OCI-LY7 (cell line): ENCODE results near the gene ABCF3. TPM values are rescaled to one million over a fixed set of nuclear protein-coding genes. Genes with fewer than 3 reads are reported as not detected.

Experiments
- BruUV-seq: library from RNA; stranded (reverse); fragments of 400-500 nt; replicated peaks from 2 replicates; lab custom pipeline; 2021; lab: Mats Ljungman, UMichigan
- CTCF ChIA-PET: fragments of 300-600 bp; sonication (Branson Sonifier 250); formaldehyde crosslinking; loops from one replicate; lab custom pipeline; 2022; ENCODE audit warnings: antibody characterized with exemption; ENCODE audit not compliant: unreplicated experiment; lab: Charles Lee
- POLR2A ChIA-PET: fragments of 300-600 bp; sonication (Branson Sonifier 250); formaldehyde crosslinking; loops from one replicate; lab custom pipeline; 2022; ENCODE audit warnings: antibody characterized with exemption; lab: Charles Lee
- DNase-seq: peaks from one replicate; pipeline ENCODE4 v3.0.0-alpha.2; 2015; ENCODE audit warnings: low spot score
- H2AFZ ChIP-seq: fragments of 200-600 bp; sonication (generic), shearing (Covaris generic); 2 replicates; pipeline ENCODE4 v1.6.1; 2014; ENCODE audit warnings: mild to moderate bottlenecking, antibody characterized with exemption, low read length, moderate library complexity
- H3K27ac ChIP-seq: fragments of 200-600 bp; sonication (generic); 2 replicates; pipeline ENCODE4 v1.5.1; 2014; ENCODE audit warnings: mixed run types, low read depth, mild to moderate bottlenecking, moderate library complexity, low read length, inconsistent platforms; ENCODE audit not compliant: poor library complexity, severe bottlenecking
- H3K36me3 ChIP-seq: fragments of 200-600 bp; sonication (generic); 2 replicates; pipeline ENCODE4 v1.6.1; 2014; ENCODE audit warnings: mild to moderate bottlenecking, antibody characterized with exemption, low read length, moderate library complexity, mixed read lengths; ENCODE audit not compliant: insufficient read depth
- H3K4me1 ChIP-seq: fragments of 200-600 bp; sonication (generic); 2 replicates; pipeline ENCODE4 v1.5.1; 2014; ENCODE audit warnings: mild to moderate bottlenecking, low read length; ENCODE audit not compliant: insufficient read depth, poor library complexity, severe bottlenecking
- H3K4me2 ChIP-seq: fragments of 200-600 bp; sonication (generic); 2 replicates; pipeline ENCODE4 v1.6.1; 2014; ENCODE audit warnings: mild to moderate bottlenecking, low read length
- H3K4me3 ChIP-seq: fragments of 200-600 bp; sonication (generic); 2 replicates; pipeline ENCODE4 v1.5.1; 2014; ENCODE audit warnings: mild to moderate bottlenecking, low read depth, low read length; ENCODE audit not compliant: poor library complexity, severe bottlenecking
- H3K79me2 ChIP-seq: fragments of 200-600 bp; sonication (generic); 2 replicates; pipeline ENCODE4 v1.6.1; 2016; ENCODE audit warnings: low read depth, mild to moderate bottlenecking, low read length, moderate library complexity, mixed read lengths; ENCODE audit not compliant: insufficient read depth
- H3K9me2 ChIP-seq: fragments of 200-600 bp; sonication (generic); 2 replicates; pipeline ENCODE4 v1.6.1; 2016; ENCODE audit warnings: mild to moderate bottlenecking, low read length, mixed read lengths; ENCODE audit not compliant: insufficient read depth
- H3K9me3 ChIP-seq: fragments of 200-600 bp; sonication (generic); 2 replicates; pipeline ENCODE4 v1.6.1; 2014; ENCODE audit warnings: mild to moderate bottlenecking, mixed run types, low read length, mixed read lengths
- H4K20me1 ChIP-seq: fragments of 200-600 bp; sonication (generic); 2 replicates; pipeline ENCODE4 v1.6.1; 2014; ENCODE audit warnings: mild to moderate bottlenecking, antibody characterized with exemption, low read length, moderate library complexity, mixed read lengths; ENCODE audit not compliant: insufficient read depth
- EZH2phosphoT487 ChIP-seq: fragments of 200-600 bp; sonication (generic); IDR thresholded peaks from 2 replicates; pipeline ENCODE4 v1.6.1; 2018; ENCODE audit warnings: low read depth, borderline replicate concordance, mild to moderate bottlenecking, mixed run types, antibody characterized with exemption, low read length, moderate library complexity, mixed read lengths
- intact Hi-C: fragments of 100-400 bp; cut with micrococcal nuclease; formaldehyde crosslinking; loops from one replicate; pipeline ENCODE4 v1.10.0; 2022; ENCODE audit not compliant: unreplicated experiment
- total RNA-seq, 2 experiments: library from RNA; depleted of rRNA in 1 of 2; stranded (reverse); fragments of >200 nt in 1 of 2; shearing (Covaris generic) in 1 of 2; gene quantifications; 2 replicates each; pipeline ENCODE4 v1.2.3, GENCODE V29; 2014 to 2022
- TF ChIP-seq, protein P1 (sequence below): fragments of 200-600 bp; sonication (generic); conservative IDR thresholded peaks from 2 replicates; pipeline ENCODE4 v1.5.1; 2014; ENCODE audit warnings: mild to moderate bottlenecking, antibody characterized with exemption, low read length, moderate library complexity, mixed read lengths

Gene ABCF3
- total RNA-seq, 2 experiments from 2014 or later: 51.6 to 67.1 TPM

DNA sequence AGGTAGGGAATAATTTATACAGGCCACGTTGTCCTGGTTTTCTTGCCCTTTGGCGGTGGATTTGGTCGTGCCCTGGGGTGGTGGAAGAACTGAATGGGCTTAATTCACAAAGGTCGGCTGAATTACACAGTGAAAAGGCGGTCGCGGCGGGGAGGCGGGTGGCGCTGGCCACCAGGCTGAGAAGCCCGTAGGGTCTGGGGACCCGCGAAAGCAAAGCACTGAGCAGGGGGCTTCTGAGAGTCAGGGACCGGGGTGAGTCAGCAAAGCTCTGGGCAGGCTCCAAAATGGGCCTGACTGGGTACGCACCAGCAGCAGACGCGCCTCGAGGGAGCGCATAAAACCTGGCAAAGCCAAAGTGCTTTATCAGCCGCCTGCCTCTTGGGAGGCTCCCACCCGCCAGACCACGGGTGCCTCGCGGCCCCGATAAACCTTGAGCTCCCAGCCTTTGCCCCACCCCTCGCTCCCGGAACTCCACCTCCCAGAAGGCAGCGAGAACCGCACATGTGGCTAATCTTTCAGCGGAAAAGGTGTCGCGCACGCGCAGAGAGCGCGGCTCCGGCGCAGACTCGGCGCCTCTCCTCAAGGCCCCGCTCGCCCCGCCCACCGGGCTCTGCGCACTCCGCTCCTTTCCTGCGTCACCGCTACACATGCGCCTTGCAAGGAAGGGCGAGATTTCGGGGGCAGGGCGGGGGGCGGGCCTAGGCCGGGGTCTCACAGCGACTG, 377 bp upstream of the ABCF3 start:
- H3K36me3 ChIP-seq: peaks cover 73% of the 10 kb centered on the region
- H3K9me2 ChIP-seq: no peaks in the 10 kb centered on the region
- peak overlapping the region; percentile 75 for H2AFZ ChIP-seq
- peaks cover 7% of the 10 kb centered on the region; the same call in 1 of the 2 replicates for H4K20me1 ChIP-seq
- peak overlapping the region; percentile 88 for H3K4me2 ChIP-seq
- peaks cover 16% of the 10 kb centered on the region for H3K4me1 ChIP-seq
- intact Hi-C loops: loop anchor here (1.0 to 5.0 kb wide), 3 partner anchors 11 to 62 kb away; partner anchors contain the start of genes ALG3, AP2M1, EEF1AKMT4 and EIF2B5
- H3K4me3 ChIP-seq: peak overlapping the region; percentile 97
- BruUV-seq: TSS peak; percentile 93
- CTCF ChIA-PET: no interaction called here
- peaks cover 23% of the 10 kb centered on the region for H3K79me2 ChIP-seq
- H3K9me3 ChIP-seq: no peaks in the 10 kb centered on the region
- peak overlapping the region; percentile 43 for H3K27ac ChIP-seq
- peak; percentile 99 for DNase-seq
- POLR2A ChIA-PET: interaction anchor here (0.6 to 2.5 kb wide), 8 partner anchors 9 to 114 kb away, joined by 3 to 20 read pairs (median 4); partner anchors contain the start of gene DVL3
- TF ChIP-seq EZH2phosphoT487: no peak
- TF ChIP-seq, protein P1, sequence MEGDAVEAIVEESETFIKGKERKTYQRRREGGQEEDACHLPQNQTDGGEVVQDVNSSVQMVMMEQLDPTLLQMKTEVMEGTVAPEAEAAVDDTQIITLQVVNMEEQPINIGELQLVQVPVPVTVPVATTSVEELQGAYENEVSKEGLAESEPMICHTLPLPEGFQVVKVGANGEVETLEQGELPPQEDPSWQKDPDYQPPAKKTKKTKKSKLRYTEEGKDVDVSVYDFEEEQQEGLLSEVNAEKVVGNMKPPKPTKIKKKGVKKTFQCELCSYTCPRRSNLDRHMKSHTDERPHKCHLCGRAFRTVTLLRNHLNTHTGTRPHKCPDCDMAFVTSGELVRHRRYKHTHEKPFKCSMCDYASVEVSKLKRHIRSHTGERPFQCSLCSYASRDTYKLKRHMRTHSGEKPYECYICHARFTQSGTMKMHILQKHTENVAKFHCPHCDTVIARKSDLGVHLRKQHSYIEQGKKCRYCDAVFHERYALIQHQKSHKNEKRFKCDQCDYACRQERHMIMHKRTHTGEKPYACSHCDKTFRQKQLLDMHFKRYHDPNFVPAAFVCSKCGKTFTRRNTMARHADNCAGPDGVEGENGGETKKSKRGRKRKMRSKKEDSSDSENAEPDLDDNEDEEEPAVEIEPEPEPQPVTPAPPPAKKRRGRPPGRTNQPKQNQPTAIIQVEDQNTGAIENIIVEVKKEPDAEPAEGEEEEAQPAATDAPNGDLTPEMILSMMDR: no peak

DNA sequence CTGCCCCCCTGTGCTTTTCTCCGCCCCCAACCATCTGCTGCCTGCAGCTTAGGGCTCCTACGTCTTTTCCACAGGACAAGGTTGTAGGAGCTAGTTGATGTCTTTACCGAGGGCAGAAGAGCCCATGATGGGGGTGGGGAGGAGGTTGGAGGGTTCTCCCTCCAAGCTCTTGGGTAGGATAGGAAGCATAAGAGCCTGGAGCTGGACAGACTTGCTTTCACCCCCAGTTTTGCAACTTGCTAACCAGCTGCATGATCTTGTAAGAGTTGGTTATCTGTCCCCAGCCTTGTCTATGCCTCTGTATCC, 856 bp downstream of the ABCF3 start:
- POLR2A ChIA-PET: interaction anchor here (0.8 to 2.5 kb wide), 5 partner anchors 8 to 100 kb away, joined by 3 to 20 read pairs (median 3); partner anchors contain the start of gene DVL3

More for the DNA sequence above, 856 bp downstream of the ABCF3 start:
- Histone ChIP-seq H4K20me1 (peaks cover 7% of the 10 kb centered on the region; the same call in 1 of the 2 replicates), H3K27ac (no peak overlapping the region), H3K36me3 (peaks cover 73% of the 10 kb centered on the region), H3K4me3 (peak overlapping the region; percentile 97), H2AFZ (no peak overlapping the region), H3K4me2 (peak overlapping the region; percentile 88), H3K9me3 (no peaks in the 10 kb centered on the region), H3K9me2 (no peaks in the 10 kb centered on the region), H3K4me1 (peaks cover 16% of the 10 kb centered on the region), H3K79me2 (peaks cover 23% of the 10 kb centered on the region)
- no peak for DNase-seq
- CTCF ChIA-PET: interaction anchor here (0.6 kb wide), 1 partner anchor 77 kb away, joined by 5 read pairs; no protein-coding TSS in a partner anchor
- TF ChIP-seq, protein P1: no peak
- no peak for TF ChIP-seq EZH2phosphoT487
- intact Hi-C loops: loop anchor here (2.0 to 5.0 kb wide), 2 partner anchors 52 to 60 kb away; partner anchors contain the start of genes ALG3, EEF1AKMT4 and EIF2B5
- TSS peak; percentile 39 for BruUV-seq
